ENCODE data around the gene DTX1. TPM values are rescaled to one million over a fixed set of nuclear protein-coding genes. Genes with fewer than 3 reads are reported as not detected.
A peak's percentile ranks its signal among the peaks of the same experiment; 100 is the strongest.

DTX1 gene
- total RNA-seq = 1 to 10 TPM; 2.4 to 8.6 (median 3.1) TPM

- Histone ChIP-seq H3K27ac (no peak within 1 kb of the TSS), H3K9me3 (no peaks in the 10 kb centered on the region), H3K4me1 (peaks cover 0 to 11% of the 10 kb centered on the region in 2 donors), H3K36me3 (no peaks in the 10 kb centered on the region), H3K27me3 (no peaks in the 10 kb centered on the region), H3K4me3 (peak within 1 kb of the TSS; percentile 6 to 14)
- DNase-seq = no peak
- intact Hi-C loops (cut with DNase I; ENCODE audit: low total_unique reads) = no loop called here
- TF ChIP-seq POLR2A (IDR thresholded peaks at IDR 0.05) (no peak), CTCF (IDR thresholded peaks at IDR 0.05) (no peak)
These were observed at the start of gene DTX1 for GRCh38 chr12:113056631-113057488. TSS of gene DTX1 (plus strand) at chr12:113056730. CDS start at chr12:113058193, 1,463 bp downstream.

GRCh38 chr12:113007166-113007565 lies 49.4 kb upstream of the DTX1 start:
- H3K27me3 ChIP-seq = no peaks in the 10 kb centered on the region
- no peaks in the 10 kb centered on the region for H3K36me3 ChIP-seq
- TF ChIP-seq POLR2A (IDR thresholded peaks at IDR 0.05) (no peak), CTCF (IDR thresholded peaks at IDR 0.05) (no peak)
- no peak overlapping the region for H3K27ac ChIP-seq
- no peak overlapping the region for H3K4me3 ChIP-seq
- H3K4me1 ChIP-seq = no peaks in the 10 kb centered on the region
- no peak for DNase-seq
- no peaks in the 10 kb centered on the region for H3K9me3 ChIP-seq
- intact Hi-C loops (cut with DNase I; ENCODE audit: low total_unique reads) = no loop called here

GRCh38 chr12:113010701-113011100 lies 45.8 kb upstream of the DTX1 start:
- Histone ChIP-seq H3K4me3 (no peak overlapping the region), H3K27me3 (no peaks in the 10 kb centered on the region), H3K36me3 (no peaks in the 10 kb centered on the region), H3K4me1 (no peaks in the 10 kb centered on the region), H3K9me3 (no peaks in the 10 kb centered on the region), H3K27ac (no peak overlapping the region)
- no peak for DNase-seq
- intact Hi-C loops (cut with DNase I; ENCODE audit: low total_unique reads) = no loop called here
- TF ChIP-seq POLR2A (IDR thresholded peaks at IDR 0.05) (no peak), CTCF (IDR thresholded peaks at IDR 0.05) (no peak)

- DNase-seq = no peak
- no peaks in the 10 kb centered on the region for H3K36me3 ChIP-seq
- no peak overlapping the region for H3K4me3 ChIP-seq
- no peak overlapping the region for H3K27ac ChIP-seq
- TF ChIP-seq CTCF (IDR thresholded peaks at IDR 0.05) = no peak
- H3K9me3 ChIP-seq = no peaks in the 10 kb centered on the region
- no peaks in the 10 kb centered on the region for H3K4me1 ChIP-seq
- H3K27me3 ChIP-seq = no peaks in the 10 kb centered on the region
- intact Hi-C loops (cut with DNase I; ENCODE audit: low total_unique reads) = no loop called here
These were observed 42.0 kb upstream of the DTX1 start for GRCh38 chr12:113014565-113014964.

GRCh38 chr12:113016796-113017195 lies 39.7 kb upstream of the DTX1 start:
- intact Hi-C loops (cut with DNase I; ENCODE audit: low total_unique reads) = no loop called here
- Histone ChIP-seq H3K9me3 (no peaks in the 10 kb centered on the region), H3K4me1 (no peaks in the 10 kb centered on the region), H3K36me3 (no peaks in the 10 kb centered on the region), H3K27ac (no peak overlapping the region), H3K27me3 (no peaks in the 10 kb centered on the region), H3K4me3 (no peak overlapping the region)
- DNase-seq = no peak
- TF ChIP-seq POLR2A (IDR thresholded peaks at IDR 0.05) (no peak), CTCF (IDR thresholded peaks at IDR 0.05) (no peak)

All from uterus (tissue), 4 donors.